ENCODE measurements around the gene BRD1. TPM values are rescaled to one million over a fixed set of nuclear protein-coding genes. Genes with fewer than 3 reads are reported as not detected.

Gene BRD1
- total and polyA plus RNA-seq, 9 of the 15 experiments (the other 6 are each of a cell fraction or from before 2014, with no cell fraction given) = 0.42 to 17.6 (median 5.5) TPM

DNA sequence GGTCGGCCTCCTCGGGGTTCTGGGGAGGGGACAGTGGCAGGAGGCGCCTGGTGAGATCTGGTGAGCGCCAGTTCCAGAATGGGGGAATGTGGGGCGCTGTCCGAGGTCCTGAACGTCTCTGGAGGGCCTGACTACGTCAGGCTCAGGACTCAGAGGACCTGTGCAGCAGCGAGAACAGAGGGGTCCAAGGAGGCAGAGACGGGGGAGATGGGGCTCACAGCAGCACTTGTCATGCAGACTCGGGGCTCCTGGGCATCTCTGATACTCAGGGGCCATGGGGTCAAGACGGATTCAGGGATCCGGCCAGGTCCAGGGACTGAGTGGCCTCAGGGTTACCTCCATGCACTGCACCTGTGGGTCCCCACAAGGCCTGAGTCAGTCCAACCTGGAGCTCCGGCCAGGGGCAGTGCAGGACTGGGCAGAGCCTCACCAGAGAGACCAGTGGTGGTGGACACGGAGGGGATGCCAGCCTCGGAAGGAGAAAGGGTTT, 92.2 kb downstream of the BRD1 start (continued):
- TF ChIP-seq TCF7L2 (IDR thresholded peaks at IDR 0.05; ENCODE audit: low read depth, low read length) = no peak
- no peak for TF ChIP-seq ZNF124 (CRISPR knock-in tag; IDR thresholded peaks at IDR 0.05)
- TF ChIP-seq NFIC (IDR thresholded peaks at IDR 0.05) = no peak
- peak; percentile 94 for TF ChIP-seq EHMT2 (IDR thresholded peaks at IDR 0.05)
- TF ChIP-seq XRCC3 (IDR thresholded peaks at IDR 0.05) = no peak
- no peak for TF ChIP-seq POLR3A (IDR thresholded peaks at IDR 0.05; ENCODE audit: borderline replicate concordance, extremely low read depth, insufficient read depth, insufficient read length)
- no peak for TF ChIP-seq LEF1 (IDR thresholded peaks at IDR 0.05)
- TF ChIP-seq, protein P1, sequence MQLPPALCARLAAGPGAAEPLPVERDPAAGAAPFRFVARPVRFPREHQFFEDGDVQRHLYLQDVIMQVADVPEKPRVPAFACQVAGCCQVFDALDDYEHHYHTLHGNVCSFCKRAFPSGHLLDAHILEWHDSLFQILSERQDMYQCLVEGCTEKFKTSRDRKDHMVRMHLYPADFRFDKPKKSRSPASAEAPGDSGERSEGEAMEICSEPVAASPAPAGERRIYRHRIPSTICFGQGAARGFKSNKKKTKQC (CRISPR knock-in tag; IDR thresholded peaks at IDR 0.05) = peak; percentile 61; the same call in 1 of the 2 replicates
- TF ChIP-seq TEAD4 (IDR thresholded peaks at IDR 0.05; ENCODE audit: low read length) = 0 out of 2 replicates have a peak, but pooled peaks have one; percentile 18
- TF ChIP-seq TEAD4 (CRISPR knock-in tag; IDR thresholded peaks at IDR 0.05; ENCODE audit: borderline replicate concordance) = no peak
- TF ChIP-seq TEAD1 (CRISPR knock-in tag; IDR thresholded peaks at IDR 0.05) = 0 out of 4 replicates have a peak, but pooled peaks of 1 of the 2 experiments have one; percentile 33
- TF ChIP-seq, protein P2, sequence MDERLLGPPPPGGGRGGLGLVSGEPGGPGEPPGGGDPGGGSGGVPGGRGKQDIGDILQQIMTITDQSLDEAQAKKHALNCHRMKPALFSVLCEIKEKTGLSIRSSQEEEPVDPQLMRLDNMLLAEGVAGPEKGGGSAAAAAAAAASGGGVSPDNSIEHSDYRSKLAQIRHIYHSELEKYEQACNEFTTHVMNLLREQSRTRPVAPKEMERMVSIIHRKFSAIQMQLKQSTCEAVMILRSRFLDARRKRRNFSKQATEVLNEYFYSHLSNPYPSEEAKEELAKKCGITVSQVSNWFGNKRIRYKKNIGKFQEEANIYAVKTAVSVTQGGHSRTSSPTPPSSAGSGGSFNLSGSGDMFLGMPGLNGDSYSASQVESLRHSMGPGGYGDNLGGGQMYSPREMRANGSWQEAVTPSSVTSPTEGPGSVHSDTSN (CRISPR knock-in tag; IDR thresholded peaks at IDR 0.05; ENCODE audit: low read depth) = no peak
- TF ChIP-seq, protein P2 (tag; conservative IDR thresholded peaks at IDR 0.05; ENCODE audit: low read depth) = no peak
- no peak for TF ChIP-seq ZNF212 (CRISPR knock-in tag; IDR thresholded peaks at IDR 0.05)
- TF ChIP-seq EZH2 (IDR thresholded peaks at IDR 0.05; ENCODE audit: borderline replicate concordance, low read depth, low read length) = no peak
- no peak for TF ChIP-seq BCL6 (CRISPR knock-in tag; IDR thresholded peaks at IDR 0.05)
- TF ChIP-seq MIER1 (IDR thresholded peaks at IDR 0.05; ENCODE audit: low read depth) = peak; percentile 90
- TF ChIP-seq POLR3G (IDR thresholded peaks at IDR 0.05; ENCODE audit: extremely low read depth, insufficient read length, insufficient replicate concordance) = no peak
- TF ChIP-seq HDAC6 (IDR thresholded peaks at IDR 0.05; ENCODE audit: low read depth, low read length) = no peak
- no peak for TF ChIP-seq ZC3H11A (IDR thresholded peaks at IDR 0.05; ENCODE audit: low read depth, low read length)
- no peak for TF ChIP-seq MTA1 (IDR thresholded peaks at IDR 0.05; ENCODE audit: borderline replicate concordance)
- no peak for TF ChIP-seq BDP1 (IDR thresholded peaks at IDR 0.05; ENCODE audit: insufficient read depth, insufficient read length)
- TF ChIP-seq HOXB6 (CRISPR knock-in tag; IDR thresholded peaks at IDR 0.05; ENCODE audit: borderline replicate concordance) = no peak
- peak; percentile 31; the same call in 1 of the 2 replicates for TF ChIP-seq CREM (IDR thresholded peaks at IDR 0.05; ENCODE audit: low read depth)
- TF ChIP-seq MXD1 (CRISPR knock-in tag; IDR thresholded peaks at IDR 0.05; ENCODE audit: borderline replicate concordance, poor library complexity, severe bottlenecking) = no peak
- TF ChIP-seq PRMT5 (CRISPR knock-in tag; IDR thresholded peaks at IDR 0.05) = peak; percentile 23; the same call in 1 of the 2 replicates
- no peak for TF ChIP-seq FOXA3 (CRISPR knock-in tag; conservative IDR thresholded peaks at IDR 0.05 in 1 of 2, IDR thresholded peaks at IDR 0.05 in 1 of 2)
- TF ChIP-seq MED1 (CRISPR knock-in tag; IDR thresholded peaks at IDR 0.05; ENCODE audit: borderline replicate concordance) = no peak
- no peak for TF ChIP-seq NRF1 (conservative IDR thresholded peaks at IDR 0.05 in 1 of 2, IDR thresholded peaks at IDR 0.05 in 1 of 2)

Data from K562 (cell line).